ENCODE data around the gene CLDN9. TPM values are rescaled to one million over a fixed set of nuclear protein-coding genes. Genes with fewer than 3 reads are reported as not detected.

Gene CLDN9
- total RNA-seq, 1 donor, result not detected

DNA sequence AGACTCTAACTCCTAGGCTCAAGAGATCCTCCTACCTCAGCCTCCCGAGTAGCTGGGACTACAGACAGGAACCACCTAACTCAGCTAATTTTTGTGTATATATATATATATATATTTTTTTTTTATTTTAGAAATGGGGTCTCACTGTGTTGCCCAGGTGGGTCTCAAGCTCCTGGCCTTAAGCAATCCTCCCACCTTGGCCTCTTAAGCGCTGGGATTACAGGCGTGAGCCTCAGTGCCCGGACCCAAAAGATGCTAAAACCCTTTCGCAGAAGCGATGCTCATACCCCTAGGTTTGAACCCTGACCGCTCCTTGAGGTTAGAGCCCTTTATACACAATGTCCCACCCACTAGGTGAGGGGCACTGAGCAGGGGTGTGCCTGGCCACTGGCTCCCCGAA lies 2.2 kb upstream of the CLDN9 start:
- DNase-seq (ENCODE audit: low read depth), result no peak
- TF ChIP-seq, protein P1, sequence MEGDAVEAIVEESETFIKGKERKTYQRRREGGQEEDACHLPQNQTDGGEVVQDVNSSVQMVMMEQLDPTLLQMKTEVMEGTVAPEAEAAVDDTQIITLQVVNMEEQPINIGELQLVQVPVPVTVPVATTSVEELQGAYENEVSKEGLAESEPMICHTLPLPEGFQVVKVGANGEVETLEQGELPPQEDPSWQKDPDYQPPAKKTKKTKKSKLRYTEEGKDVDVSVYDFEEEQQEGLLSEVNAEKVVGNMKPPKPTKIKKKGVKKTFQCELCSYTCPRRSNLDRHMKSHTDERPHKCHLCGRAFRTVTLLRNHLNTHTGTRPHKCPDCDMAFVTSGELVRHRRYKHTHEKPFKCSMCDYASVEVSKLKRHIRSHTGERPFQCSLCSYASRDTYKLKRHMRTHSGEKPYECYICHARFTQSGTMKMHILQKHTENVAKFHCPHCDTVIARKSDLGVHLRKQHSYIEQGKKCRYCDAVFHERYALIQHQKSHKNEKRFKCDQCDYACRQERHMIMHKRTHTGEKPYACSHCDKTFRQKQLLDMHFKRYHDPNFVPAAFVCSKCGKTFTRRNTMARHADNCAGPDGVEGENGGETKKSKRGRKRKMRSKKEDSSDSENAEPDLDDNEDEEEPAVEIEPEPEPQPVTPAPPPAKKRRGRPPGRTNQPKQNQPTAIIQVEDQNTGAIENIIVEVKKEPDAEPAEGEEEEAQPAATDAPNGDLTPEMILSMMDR (IDR thresholded peaks at IDR 0.05; ENCODE audit: insufficient read depth, low read length), result no peak

DNA sequence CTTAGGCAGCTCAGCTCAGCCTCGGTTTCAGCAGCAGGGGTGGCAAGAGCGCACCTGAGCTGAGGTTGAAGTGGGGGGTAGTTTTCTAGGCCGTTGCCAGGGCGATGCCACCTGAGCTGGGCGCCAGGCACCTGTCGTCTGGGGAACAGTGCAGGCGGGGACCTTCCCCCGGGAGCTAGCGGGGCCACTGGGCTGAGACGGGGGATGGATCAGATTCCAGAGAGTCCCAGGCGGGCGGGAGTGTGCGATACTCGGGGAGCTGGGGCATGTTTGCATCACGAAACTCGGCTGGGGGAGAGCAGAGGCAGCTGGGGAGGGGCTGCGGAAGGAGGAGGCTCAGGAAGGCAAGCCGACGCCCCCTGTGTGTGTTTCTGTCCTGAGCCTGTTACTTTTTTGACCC lies 477 bp upstream of the CLDN9 start:
- DNase-seq (ENCODE audit: low read depth), result no peak
- no peak overlapping the region for H3K4me3 ChIP-seq (ENCODE audit: low read depth, low read length)
- TF ChIP-seq, protein P1 (IDR thresholded peaks at IDR 0.05; ENCODE audit: insufficient read depth, low read length), result no peak

More for the DNA sequence above, 2.2 kb upstream of the CLDN9 start:
- no peak overlapping the region for H3K4me3 ChIP-seq (ENCODE audit: low read depth, low read length)

GRCh38 chr16:3013491-3013951 lies 798 bp downstream of the CLDN9 start:
- no peak overlapping the region for H3K4me3 ChIP-seq (ENCODE audit: low read depth, low read length)
- DNase-seq (ENCODE audit: low read depth), result no peak
- TF ChIP-seq, protein P1 (IDR thresholded peaks at IDR 0.05; ENCODE audit: insufficient read depth, low read length), result no peak

- no peak overlapping the region for H3K4me3 ChIP-seq (ENCODE audit: low read depth, low read length)
- DNase-seq (ENCODE audit: low read depth), result no peak
- TF ChIP-seq, protein P1 (IDR thresholded peaks at IDR 0.05; ENCODE audit: insufficient read depth, low read length), result no peak
Measured at GRCh38 chr16:3013998-3014690, 1.4 kb downstream of the CLDN9 start.

GRCh38 chr16:3014971-3015370 lies 2.2 kb downstream of the CLDN9 start:
- TF ChIP-seq, protein P1 (IDR thresholded peaks at IDR 0.05; ENCODE audit: insufficient read depth, low read length), result no peak
- DNase-seq (ENCODE audit: low read depth), result no peak
- no peak overlapping the region for H3K4me3 ChIP-seq (ENCODE audit: low read depth, low read length)

- TF ChIP-seq, protein P1 (IDR thresholded peaks at IDR 0.05; ENCODE audit: insufficient read depth, low read length), result no peak
- no peak for DNase-seq (ENCODE audit: low read depth)
- no peak overlapping the region for H3K4me3 ChIP-seq (ENCODE audit: low read depth, low read length)
Measured at GRCh38 chr16:3015865-3016521, 3.3 kb downstream of the CLDN9 start.
